ENCODE measurements around the gene IFIT2.

GRCh38 chr10:89314676-89315075 is 12.8 kb downstream of the IFIT2 start:
- TF ChIP-seq ZNF274 (IDR thresholded peaks at IDR 0.05; ENCODE audit: low read depth, low read length): no peak
- TF ChIP-seq SUZ12 (IDR thresholded peaks at IDR 0.05; ENCODE audit: extremely low read depth, insufficient read depth, insufficient read length): no peak
- TF ChIP-seq YY1 (IDR thresholded peaks at IDR 0.05; ENCODE audit: insufficient read depth, insufficient read length): no peak

All from NT2/D1 (cell line).